NCI-H2171 (cell line): ENCODE measurements around the gene SLC26A1.
"Not testable (repeated sequence)": the region's sequence is repeated elsewhere in the genome, so short reads cannot be mapped to it uniquely, and the experiment has no call there.

Experiments
- DNase-seq: peaks from one replicate; lab custom pipeline; 2025; lab: John Stamatoyannopoulos, UW

Gene SLC26A1

GRCh38 chr4:1013225-1014073 lies 20.2 kb upstream of the SLC26A1 start:
- DNase-seq = no peak

- no peak for DNase-seq
Measured at GRCh38 chr4:1012034-1012739, 19.0 kb upstream of the SLC26A1 start.

- DNase-seq = no peak
Measured at GRCh38 chr4:1011666-1012033, 18.4 kb upstream of the SLC26A1 start.

DNA sequence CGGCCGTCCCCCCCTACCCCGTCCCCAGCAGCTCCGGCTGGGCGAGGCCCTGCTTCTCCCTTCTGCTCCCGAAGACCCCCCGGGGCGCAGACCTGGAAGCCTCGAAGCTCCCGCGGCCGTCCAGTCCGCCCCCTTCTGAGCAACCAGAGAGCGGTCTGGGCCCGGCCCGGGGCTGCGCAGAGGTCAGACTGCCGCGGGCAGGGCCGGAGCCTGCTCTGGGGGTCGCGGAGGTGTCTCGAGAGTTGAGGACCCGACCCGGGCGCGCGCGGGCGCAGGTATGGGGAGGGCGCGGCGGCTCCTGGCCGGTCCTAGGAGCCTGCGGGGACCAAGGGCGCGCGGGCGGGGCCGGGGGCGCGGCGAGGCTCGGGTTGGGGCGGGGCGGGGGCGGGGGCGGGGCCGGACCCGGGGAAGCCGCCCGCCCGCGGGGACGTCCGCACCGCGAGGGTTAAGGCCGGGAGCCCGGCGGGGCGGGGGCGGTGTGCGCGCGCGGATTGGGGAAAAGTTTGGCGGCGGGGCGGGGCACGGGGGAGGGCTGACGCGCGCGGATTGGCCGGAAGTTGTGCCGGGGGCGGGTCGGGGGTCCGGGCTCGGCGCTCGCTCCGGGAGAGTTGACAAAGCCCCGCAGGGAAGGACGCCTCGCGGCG lies 17.9 kb upstream of the SLC26A1 start, which contains the start of gene FGFRL1:
Gene FGFRL1, plus strand, starts transcription at position 605 of the 644 bp plus-strand sequence. CDS start 860 bp downstream, outside the sequence.
- no peak for DNase-seq

DNA sequence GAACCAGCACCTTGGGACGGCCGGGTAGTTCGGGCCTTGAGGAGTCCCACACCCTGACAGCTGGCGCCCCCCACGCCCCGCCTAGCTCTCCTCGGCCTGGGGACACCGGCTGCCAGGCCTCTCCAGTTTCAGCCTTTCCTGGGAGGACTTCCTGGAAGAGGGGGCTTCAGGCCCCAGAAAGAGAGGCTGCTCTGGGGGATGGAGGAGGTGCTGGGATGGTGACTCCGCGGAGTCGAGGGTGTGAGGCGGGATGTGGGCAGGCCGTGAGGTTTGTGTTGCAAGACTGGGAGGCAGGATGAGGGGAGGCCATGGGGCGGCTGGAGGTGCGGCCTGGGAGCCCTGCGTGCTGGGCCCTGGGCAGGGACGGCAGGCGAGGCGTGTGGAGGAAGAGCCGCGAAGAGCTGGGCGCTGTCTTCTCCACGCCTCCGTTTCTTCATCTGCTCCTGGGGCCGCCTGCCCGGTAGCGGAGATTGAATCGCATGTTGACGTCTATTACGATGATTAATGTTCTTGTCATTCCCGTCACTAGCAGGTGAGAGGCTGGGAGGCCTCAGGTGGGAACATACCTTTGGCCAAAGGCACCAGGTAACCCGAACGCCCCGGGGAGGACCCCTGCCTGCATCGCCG lies 17.3 kb upstream of the SLC26A1 start:
- no peak for DNase-seq

DNA sequence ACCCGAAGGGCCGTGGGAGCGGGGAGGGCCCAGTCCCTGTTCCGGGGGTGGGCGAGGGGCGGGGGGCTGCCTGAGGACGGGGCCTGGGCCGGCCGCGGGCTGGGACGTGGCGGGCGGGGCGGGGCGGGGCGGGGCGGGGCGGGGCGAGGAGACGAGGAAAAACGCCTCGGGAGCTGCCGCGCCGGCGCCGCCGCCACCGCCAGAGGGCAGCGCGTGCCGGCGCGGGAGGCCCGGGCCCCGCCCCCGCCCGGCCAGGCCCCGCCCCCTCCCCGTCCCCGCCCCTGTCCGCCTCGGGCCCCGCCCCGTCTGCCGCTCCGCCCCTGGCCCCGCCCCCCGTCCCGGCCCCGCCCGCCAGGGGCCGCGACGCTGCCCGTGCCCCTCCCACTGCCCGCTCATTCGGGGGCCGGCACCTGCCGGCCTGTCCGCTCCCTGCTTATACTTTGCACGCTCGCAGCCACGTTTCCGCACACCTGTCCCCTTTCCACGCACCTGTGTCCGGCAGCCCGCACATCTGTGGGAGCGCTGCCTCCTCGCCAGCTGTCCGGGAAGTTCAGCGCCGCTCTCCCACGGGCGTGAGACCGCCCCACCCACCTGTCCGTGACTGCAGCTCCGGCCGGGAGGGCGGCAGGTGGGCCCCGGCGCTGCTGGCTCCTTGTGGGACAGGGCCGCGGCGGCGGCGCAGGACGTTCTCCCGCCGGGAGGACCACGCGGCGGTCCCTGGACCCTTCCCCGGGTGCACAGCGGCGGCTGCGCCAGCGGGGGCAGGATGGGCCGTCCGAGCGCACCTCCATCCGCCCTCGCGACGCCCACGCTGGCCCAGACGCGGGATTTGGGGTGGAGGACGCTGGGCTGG lies 16.6 kb upstream of the SLC26A1 start:
- DNase-seq = no peak

GRCh38 chr4:1008840-1009541 lies 15.8 kb upstream of the SLC26A1 start:
- no peak for DNase-seq

DNA sequence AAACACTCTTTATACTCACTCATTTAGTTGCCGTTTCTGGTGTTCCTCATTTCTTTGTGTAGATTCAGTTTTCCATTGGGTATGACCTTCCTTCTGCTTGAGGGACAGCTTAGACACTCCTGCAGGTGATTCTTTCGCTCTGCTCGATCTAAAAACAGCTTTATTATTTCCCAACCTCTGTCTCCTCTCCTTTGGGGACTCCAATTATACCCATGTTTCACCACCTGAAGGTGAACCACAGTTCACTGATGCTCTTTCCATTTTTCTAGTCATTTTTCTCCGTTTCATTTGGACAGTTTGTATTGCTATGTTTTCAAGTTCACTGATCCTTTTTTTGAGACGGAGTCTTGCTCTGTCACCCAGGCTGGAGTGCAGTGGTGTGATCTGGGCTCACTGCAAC lies 13.7 kb upstream of the SLC26A1 start:
- no peak for DNase-seq

DNA sequence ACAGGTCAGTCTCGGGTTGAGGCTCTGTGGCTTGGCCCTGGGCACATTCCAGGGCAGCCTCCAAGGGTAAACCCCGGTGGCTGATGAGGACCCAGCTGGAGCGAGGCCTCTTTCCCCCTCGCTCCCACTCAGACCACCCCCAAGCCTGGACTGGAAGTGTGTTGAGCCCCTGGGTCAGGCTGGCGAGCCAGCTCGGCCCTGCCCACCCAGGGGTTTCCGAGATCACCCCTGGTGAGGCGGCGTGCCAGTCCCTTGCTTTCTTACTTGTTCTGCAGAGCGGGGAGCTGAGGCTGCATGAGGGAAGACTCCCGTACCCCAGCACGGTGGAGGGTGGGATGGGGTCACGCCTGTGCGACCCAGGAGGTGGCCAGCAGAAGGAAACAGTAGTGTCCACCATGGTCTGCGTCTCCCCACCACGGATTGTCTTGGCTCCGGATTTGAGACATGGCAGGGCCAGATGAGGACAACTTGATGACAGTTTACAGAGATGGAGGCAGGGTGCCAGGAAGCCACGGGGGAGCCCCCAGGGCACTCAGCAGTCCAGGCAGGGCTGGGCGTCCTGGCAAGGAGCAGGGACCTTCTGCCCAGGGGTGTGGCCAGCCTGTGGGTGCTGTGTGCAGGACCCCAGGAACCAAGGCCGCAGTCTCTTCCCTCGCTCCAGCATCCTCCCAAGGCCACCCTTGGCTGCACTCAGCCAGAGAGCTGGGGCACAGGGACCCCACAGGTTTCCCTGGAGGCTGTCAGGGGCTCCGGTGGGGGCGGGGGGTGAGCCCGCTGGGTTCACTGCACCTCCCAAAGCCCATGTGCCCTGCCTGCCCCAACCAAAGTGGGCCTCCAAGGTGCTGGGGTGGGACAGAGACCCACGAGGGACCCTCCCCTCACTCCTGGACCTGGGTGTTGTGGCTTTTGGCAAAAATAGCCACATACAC lies 11.6 kb upstream of the SLC26A1 start:
- DNase-seq = no peak

GRCh38 chr4:1004071-1004418 lies 10.8 kb upstream of the SLC26A1 start:
- no peak for DNase-seq

GRCh38 chr4:1003271-1004070 lies 10.3 kb upstream of the SLC26A1 start:
- no peak for DNase-seq

DNA sequence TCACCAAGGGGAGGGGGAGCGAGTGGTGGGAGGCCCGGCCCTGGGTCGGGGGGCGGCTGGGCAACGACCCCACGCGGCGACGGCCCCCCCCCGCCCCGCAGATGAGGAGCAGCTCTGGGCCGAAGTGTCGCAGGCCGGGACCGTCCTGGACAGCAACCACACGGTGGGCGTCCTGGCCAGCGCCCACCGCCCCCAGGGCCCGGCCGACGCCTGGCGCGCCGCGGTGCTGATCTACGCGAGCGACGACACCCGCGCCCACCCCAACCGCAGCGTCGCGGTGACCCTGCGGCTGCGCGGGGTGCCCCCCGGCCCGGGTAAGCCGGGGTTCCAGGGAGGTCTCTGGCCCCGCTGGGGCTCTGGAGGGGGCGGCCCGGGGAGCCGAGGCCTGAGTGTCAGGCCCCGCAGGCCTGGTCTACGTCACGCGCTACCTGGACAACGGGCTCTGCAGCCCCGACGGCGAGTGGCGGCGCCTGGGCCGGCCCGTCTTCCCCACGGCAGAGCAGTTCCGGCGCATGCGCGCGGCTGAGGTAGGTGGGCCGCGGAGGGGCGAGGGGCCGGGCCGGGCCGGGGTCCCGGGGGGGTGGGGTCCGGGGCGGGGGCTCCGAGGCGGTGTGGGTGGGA lies 9.5 kb upstream of the SLC26A1 start:
- no peak for DNase-seq

GRCh38 chr4:1002131-1002630 lies 9.0 kb upstream of the SLC26A1 start:
- DNase-seq = no peak

DNA sequence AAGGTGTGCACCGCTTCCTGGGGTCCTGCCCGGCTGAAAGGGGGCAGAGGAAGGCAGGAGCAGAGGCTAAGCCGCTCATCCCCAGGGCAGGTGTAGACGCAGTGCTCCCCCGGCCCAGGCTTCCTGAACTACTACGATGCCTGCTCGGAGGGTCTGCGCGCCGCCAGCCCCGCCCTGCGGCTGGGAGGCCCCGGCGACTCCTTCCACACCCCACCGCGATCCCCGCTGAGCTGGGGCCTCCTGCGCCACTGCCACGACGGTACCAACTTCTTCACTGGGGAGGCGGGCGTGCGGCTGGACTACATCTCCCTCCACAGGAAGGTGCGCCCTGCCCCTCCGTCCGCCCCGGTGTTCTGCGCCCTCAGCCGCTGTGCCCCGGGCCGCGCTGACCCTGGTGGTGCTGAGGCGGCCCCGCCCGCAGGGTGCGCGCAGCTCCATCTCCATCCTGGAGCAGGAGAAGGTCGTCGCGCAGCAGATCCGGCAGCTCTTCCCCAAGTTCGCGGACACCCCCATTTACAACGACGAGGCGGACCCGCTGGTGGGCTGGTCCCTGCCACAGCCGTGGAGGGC lies 8.4 kb upstream of the SLC26A1 start:
- DNase-seq = no peak

DNA sequence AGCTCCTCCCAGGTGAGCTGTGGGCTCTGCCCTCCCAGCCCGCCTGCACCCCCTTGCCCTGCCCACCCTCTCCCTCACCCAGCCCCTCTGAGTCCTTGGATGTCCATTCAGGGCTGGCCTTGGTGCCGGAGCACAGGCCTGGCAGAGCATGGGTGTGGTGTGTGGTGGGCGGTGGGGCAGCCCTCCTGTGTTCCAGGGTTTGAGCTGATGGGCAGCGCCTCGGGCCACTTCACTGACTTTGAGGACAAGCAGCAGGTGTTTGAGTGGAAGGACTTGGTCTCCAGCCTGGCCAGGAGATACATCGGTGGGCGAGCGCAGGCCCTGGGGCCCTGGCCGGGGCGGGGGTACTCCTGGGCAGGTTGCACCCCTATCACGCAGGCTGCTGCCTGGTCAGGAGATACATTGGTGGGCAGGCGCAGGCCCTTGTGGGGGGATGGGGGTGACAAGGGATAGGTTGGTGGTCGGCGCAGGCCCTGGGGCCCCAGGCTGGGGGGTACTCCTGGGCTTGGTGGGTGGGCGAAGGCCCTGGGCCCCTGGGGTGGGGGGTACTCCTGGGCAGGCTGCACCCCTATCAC lies 7.6 kb upstream of the SLC26A1 start:
- DNase-seq = no peak

- DNase-seq = no peak
Measured at GRCh38 chr4:999882-1000425, 6.8 kb upstream of the SLC26A1 start.

- DNase-seq = not testable (repeated sequence)
Measured at GRCh38 chr4:999240-999863, 6.1 kb upstream of the SLC26A1 start.
